ENCODE results near the gene DMRT2. TPM values are rescaled to one million over a fixed set of nuclear protein-coding genes. Genes with fewer than 3 reads are reported as not detected.

DMRT2 gene
- total RNA-seq, 1 donor from 2014 or later = not detected

DNA sequence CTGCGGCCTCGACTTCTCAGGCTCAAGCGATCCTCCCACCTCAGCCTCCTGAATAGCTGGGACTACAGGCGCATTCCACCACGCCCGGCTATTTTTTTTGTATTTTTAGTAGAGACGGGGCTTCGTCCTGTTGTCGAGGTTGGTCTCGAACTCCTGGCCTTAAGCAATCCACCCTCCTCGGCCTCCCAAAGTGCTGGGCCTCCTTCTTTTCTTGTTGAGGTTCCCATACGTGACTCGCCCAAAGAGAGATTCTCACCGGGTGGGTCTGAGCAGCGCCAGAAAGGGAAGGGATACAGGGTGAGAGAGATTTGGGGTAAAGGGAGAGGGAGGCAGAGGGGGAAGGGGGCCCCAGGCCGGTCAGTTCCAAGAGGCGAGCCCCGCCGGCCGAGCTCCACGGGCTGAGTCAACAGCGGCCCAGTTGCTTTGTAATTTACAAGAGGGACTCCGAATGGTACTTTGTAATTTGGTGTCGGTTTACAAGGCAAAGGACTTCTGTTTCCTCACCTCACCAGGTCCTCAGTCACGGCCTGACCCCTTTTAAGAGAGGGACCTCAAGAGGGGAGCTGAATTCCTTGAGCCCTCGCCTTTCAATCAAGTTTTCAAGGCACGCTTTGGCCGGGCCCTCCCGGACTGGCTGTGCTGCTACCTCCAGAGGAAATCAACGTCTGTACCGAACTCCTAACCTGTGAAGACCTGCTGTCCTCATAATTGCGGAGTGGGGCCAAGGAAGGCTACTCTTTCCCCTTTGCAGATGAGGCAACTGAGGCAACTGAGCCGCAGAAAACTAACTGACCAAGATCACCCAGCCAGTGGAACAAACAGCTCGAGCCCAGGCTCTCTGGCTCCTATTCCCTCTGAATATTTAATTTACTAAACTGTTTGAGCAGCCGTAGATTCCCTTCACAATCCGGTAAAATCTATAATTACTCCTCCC is 3.3 kb upstream of the DMRT2 start:
- no peak for DNase-seq (ENCODE audit: extremely low read depth, low read depth, low spot score)

DNA sequence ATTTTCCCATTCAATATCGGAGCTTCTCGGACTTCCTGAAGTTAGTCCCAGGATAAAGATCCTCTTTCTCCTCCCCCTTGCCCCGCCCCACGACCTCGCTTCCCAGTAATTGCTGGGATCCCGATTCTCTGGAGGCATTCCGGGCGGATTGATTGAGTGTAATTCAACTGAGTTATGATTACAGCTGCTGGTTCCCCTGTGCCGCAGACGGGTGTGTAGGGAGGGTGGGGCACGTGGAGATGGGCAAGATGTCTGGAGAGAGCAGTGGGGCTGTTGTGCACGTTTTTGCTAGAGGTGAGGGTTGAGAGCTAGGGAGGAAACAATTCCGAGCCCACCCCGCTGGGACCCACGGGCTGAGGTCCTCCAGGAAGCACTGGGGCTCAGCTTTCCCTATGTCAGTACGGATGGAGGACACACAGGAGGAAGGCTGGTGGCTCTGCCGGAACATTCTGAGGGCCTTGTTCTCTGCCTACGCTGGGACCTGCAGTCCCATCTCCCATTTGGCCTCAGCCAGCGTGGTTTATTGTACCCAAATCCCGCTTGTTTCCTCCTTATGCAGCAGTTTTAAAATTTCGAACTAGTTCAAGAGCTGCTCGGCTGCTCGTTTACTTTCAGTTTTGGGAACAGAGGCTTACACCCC is 2.4 kb upstream of the DMRT2 start:
- no peak for DNase-seq (ENCODE audit: extremely low read depth, low read depth, low spot score)

DNA sequence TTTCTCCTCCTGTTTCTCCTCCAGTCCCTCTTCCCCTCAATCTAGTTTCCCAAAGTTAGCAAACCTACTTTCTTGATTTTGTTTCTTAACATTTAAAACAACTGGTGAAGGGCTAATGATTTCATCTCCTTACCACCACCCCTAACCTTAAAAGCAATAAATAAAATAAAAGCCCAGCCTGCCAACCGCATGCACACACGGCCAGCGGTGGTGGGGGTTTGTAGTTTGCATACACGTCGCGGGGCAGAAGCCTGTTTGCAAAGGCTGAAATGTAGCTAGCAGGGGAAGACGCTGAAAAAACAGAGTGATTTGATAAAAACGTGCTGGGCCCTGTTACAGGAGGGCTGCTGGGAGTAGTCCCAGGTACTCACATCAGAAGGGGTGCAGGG is 1.9 kb upstream of the DMRT2 start:
- no peak for DNase-seq (ENCODE audit: extremely low read depth, low read depth, low spot score)

DNA sequence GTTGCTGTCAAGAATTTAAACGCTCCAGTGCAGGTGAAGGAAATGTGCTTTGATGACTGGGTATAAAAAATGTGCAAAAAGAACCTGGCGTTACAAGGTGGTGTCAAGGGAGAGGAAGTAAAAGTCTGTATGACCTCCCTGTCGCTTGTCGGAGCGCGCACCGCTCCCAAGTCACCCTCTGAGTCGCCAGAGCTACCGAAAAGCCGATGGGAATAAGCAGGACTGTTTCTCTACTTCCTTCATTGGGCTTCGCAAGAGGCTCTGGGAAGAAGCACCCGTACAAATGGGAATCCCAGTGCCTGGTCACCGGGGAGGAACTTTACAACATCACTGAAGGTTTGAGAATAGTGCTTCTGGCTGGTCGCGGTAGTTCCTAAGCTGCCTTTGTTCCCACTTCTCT is 1.3 kb upstream of the DMRT2 start:
- DNase-seq (ENCODE audit: extremely low read depth, low read depth, low spot score) = no peak

DNA sequence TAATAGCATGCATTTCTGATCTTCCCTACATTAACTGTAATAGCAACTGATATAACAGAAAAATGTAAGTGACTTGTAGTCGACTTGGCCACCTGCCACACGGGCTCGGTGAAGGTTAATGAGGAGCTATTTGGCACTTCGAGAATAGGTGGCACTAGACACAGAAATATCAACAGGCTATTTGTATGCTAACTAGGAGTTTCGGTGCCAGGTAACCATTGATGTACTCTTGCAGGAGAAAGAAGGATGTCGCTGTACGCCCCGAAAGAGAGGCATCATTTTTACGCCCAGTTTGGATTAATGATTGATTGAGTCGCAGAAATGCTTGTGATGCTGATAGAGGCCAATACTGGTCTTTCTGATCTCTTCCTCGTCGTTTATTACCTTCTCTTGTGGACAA is 516 bp upstream of the DMRT2 start:
- DNase-seq (ENCODE audit: extremely low read depth, low read depth, low spot score) = no peak

DNA sequence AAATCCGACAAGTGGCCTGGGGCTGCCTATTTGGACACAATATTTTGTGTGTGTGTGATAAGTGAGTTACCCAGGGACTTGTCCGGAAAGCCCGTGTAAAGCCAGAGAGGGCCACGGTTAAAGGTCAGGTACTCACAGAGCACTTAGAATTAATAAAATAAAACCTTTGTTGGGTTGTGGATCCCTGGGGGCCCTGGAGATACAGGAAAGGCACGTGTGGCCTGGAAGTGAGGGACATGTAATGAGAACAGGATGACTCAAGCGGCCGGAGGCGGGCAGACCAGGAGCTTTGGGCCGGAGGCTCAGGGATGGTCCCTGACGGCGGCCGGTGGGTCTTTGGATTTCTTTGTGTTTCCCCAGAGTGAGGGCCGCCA is 1.0 kb downstream of the DMRT2 start:
- DNase-seq (ENCODE audit: extremely low read depth, low read depth, low spot score) = no peak

DNA sequence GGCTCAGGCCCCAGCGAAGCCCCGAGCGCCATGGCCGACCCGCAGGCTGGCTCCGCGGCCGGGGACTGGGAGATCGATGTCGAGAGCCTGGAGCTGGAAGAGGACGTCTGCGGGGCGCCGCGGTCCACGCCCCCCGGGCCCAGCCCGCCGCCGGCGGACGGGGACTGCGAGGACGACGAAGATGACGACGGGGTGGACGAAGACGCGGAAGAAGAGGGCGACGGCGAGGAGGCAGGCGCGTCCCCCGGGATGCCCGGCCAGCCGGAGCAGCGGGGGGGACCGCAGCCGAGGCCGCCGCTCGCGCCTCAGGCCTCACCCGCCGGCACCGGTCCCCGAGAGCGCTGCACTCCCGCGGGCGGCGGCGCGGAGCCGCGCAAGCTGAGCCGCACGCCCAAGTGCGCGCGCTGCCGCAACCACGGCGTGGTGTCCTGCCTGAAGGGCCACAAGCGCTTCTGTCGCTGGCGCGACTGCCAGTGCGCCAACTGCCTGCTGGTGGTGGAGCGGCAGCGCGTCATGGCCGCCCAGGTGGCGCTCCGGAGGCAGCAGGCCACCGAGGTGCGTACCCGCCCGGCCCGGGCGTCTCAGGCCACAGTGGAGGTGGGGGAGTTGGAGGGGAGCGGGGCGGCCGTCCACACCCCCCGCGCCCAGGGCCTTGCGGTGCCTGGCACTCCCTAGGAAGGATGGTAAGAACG is 1.6 kb downstream of the DMRT2 start:
- no peak for DNase-seq (ENCODE audit: extremely low read depth, low read depth, low spot score)

DNA sequence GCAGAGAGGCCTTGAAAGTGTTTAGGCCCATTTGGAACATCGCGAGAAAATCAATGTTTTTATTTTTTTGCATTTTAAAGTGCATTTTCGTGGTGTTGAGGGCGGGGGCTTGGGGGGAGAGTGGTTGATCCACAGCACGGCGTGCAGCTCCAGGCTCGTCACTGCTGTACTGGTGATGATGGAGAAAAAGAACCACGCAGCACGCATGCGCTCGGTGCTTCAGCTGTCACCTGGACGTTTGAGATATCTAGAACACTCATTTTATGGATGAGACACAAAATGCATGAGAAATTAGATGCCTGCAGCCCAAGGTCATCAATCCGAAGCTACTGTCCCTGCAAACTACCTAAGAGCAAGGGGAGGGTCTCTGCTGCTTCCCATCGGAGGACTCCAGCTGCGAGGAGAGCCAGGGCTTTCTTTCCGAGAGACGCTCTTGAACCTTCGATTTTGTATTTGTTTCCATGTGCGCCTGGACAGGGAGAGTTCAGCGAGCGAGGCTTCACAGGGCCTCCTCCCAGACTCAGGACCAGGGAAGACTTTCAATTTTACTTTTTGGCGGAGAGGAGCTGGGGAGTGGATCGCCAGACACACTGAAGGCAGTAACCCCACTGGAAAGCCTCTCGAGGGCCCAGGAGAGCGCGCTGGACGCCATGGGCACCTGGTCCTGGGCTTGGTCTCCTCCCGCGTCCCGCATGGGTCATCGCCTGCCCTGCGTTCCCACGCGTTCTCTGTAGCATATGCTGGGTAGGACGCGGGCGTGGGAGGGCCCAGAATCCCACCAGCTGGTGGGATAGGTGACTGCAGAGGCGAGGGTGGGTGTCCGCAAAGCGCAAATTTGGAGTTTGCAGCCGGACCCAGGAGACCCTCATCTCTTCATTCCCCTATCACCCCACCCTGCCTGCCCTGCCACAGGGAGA is 2.5 kb downstream of the DMRT2 start:
- no peak for DNase-seq (ENCODE audit: extremely low read depth, low read depth, low spot score)

DNA sequence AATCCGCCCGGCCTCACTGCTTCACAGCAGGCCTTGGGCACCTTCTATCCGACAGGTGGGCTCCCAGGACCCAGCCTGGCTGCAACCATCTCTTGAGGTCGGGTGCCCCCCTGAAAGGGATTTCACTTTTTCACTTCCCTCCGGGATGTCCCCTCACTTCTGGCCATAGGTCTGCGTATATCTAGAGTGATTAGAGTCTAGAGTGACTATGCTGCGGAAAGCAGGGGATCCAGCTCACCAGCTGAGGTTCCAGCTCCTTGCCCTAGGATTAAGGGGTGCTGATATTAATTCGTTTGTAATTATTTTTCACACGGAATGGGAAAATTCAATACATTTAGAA is 3.1 kb downstream of the DMRT2 start:
- DNase-seq (ENCODE audit: extremely low read depth, low read depth, low spot score) = no peak

DNA sequence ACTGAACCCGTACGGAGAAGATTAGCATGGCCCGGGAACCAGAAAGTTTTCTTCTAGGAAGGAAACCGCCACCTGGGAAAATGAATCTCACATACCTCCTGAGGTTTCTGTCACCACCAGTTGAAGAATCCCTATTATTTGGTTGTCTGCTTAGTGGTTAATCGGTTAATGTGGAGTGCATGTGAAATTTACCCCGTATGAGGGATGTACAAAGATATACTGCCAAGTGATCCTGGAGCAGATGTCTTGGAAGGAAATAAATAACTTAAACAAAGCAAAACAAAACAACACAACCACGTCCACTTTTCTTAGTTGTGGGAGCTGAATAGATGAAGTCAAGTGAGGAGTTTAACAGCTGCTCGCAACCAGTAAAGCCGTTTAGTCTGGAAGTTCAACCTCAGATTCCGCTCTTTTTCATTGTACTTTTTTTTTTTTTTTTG is 3.8 kb downstream of the DMRT2 start:
- no peak for DNase-seq (ENCODE audit: extremely low read depth, low read depth, low spot score)

DNA sequence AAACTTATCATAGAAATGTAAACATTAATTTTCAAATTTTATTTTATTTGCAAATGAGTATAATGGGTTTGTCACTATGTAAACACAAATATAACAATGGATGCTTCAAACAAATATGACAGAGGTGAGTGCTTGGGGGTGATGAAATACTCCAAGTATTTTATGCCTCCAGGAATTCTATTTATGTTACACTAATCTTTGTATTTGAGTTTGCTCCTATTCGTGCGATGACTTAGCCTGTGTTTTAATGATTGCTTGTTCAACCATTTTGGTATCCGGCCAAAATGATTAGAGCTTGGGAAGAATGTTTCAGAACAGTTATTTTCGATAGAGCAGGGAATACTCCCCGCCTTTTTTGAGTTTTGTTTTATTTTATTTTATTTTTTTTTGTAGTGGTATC is 5.0 kb downstream of the DMRT2 start:
- no peak for DNase-seq (ENCODE audit: extremely low read depth, low read depth, low spot score)

DNA sequence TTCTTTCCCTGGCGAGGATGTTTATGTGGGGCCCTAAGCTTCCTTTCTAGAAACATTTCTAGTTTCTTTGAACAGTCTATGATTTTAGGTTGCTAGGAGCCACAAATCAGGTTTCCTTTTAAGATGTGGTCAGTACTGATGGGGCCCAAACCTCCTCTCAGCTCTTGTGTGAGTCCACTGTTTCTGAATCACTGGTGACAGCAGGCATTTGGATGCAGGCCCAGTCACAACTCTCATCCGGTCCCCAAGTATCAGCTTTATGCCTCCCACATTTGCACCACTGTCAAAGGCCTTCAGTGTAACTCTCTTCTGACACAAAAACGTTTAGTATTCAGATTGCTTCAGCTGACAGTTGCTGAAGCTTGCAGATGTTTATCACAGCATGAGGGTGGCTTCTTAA is 7.8 kb downstream of the DMRT2 start:
- DNase-seq (ENCODE audit: extremely low read depth, low read depth, low spot score) = no peak

DNA sequence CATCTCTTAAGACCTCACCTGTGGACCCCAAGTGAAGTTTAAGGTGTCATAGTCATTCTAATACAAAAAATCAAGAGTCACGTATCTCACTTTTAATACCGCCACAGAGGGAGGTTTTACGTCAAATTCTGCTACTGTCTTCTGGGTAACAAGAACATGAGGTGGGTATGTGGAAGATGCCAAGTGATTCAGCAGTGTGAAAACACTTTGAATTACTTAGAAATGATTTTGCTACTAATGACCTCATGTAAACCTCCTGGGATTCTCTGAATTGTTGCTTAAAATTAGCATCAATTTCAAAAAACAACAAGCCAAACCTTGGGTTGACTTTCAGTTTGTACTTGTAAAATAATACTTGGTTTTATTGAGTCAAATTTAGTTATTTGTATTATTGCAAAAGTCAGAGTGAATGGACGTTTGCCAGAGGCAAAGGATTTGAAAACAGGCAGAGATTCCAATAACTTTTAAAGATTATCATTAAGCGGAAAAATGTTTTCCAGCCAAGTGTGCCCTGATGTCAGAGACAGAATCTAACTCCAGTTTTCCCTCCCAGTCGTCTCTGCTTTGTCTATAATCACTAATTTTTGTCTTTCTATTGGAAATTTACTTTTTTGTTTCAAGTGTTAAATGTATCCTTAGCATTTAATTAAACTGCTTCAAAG is 8.8 kb downstream of the DMRT2 start:
- DNase-seq (ENCODE audit: extremely low read depth, low read depth, low spot score) = no peak

DNA sequence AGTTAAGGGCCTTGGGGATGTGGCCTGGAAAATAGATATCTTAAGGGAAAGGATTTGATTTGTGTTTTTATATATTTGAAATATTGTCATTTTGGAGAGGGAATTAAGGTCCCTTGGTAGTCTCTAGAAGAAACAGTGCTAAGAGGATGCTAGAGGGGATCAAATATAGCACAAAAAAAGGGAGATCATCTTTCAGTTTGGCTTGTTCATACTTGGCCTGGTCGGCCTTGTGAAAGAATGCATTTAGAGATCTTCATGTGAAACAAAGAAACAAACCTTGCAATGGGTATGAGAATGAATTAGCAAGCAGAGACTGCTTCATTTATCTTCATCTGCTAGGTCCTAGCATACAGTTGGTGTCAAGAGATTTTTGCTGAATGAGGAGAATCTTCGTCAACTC is 15.0 kb downstream of the DMRT2 start:
- no peak for DNase-seq (ENCODE audit: extremely low read depth, low read depth, low spot score)

DNA sequence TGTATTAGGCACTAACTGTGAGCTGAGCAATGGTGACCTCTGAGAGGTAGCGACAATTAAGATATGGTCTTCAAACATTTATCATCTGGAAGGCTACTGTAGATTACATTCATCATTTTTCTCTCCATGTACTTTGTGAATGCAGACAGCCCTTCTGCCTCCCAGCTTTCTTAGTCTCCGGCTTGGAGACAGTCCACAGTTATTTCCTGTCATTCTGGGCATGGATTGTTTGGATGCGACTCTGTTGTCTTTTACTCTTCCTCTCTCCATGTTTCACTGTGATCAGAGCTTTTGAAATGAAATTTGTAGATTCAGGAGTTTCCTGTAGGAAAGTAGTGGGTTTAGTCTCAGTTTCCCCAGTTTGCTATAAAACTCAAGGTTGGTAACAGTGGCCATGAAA is 20.5 kb downstream of the DMRT2 start:
- DNase-seq (ENCODE audit: extremely low read depth, low read depth, low spot score) = no peak

DNA sequence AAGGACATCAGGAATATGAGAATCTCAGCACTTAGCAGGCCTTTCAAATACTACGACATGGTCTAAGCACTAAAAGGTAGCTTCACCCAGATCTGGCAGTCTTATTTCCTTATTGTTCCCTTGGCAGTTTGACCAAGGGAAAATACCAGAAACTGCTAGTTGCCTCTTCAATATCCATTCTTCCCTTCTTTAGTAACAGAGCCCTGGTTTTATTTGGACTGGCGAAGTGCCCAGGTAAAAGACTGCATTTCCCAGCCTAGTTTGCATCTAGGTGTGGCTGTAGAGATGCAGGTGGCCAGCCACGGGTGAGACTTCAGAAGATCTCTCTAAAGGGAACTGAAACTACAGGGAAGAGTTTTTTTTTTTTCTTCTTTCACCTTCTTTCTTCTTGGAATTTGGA is 21.6 kb downstream of the DMRT2 start:
- DNase-seq (ENCODE audit: extremely low read depth, low read depth, low spot score) = no peak

DNA sequence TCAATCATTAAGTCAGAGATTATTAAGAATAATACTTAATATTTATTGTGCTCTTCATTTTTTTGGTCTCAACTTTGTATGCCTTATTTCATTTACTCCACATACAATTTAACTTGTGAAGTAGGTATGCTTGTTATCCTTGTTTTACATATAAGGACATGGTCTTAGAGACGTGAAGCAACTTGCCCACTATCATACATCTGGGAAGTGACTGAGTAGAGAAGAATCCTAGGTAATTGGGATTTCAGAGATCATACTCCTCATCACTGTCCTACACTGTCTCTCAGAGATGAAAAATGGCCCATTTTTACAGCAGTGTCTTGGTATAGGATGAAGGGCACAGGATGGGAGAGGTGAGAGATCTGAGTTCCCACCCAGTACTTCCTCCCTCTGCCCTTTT is 23.3 kb downstream of the DMRT2 start:
- DNase-seq (ENCODE audit: extremely low read depth, low read depth, low spot score) = no peak

DNA sequence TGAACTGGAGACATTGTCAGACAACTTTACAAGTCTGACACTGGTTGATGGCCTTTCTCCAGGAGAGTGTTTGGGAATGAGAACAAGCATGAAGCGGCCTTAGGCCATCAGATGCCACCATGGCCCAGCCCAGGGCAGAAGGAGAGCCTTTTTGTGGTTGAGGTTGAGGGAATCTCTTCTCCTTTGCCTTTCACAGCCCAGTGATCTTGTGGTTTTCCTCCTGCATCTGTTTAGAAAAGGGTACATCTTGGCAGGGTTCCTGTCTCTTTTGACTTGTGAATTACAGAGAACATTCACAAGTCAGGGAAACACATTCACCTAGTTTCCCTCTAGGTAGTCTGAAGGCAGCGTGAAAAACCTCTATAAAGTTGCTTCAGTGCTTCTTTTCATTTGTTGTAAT is 27.5 kb downstream of the DMRT2 start:
- no peak for DNase-seq (ENCODE audit: extremely low read depth, low read depth, low spot score)

DNA sequence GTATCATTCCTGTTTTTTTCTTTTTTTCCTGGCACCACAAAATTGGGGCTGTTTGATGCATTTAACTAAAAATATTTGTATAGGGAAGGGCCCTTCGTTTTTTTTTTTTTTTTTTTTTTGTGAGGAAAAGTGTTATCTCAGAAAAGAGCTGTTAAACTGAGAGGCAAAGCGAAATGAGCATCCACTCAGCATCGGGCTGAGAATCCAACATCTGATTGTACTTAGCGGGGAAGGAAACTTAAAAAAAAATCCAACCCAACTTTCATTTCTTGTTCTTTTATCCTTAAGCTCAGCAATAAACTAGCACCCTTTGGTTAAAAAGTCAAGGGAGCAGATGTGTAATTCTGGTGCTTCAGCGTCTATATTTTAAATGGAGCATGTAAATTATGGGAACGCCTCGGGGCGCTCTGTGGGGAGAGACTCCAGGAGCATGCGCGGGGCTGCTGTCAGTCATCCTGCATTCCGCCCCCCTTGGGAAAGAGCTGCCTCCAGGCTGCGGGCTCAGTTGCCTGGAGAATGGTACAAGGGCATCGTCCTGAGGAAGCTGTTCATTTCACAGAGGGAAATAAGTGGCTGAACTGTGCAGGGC is 33.3 kb downstream of the DMRT2 start:
- DNase-seq (ENCODE audit: extremely low read depth, low read depth, low spot score) = no peak

DNA sequence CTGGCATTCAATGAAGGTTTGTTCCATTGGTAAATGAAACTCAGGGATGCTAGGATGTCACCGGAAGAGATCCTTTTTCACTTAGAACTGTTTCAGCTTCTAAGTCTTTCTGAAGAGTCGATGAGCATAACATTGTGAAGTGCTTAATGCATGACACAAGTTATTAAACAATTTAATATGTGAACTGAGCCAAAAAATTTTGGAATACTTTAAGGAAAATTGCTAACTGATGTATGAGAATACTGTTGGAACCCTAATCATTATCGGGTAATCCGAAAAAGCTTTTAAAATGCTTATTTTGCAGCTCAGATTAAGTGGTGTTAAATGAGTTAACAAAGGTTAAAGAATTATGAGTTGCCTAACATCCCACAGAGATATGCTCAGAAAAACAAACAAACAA is 34.9 kb downstream of the DMRT2 start:
- DNase-seq (ENCODE audit: extremely low read depth, low read depth, low spot score) = no peak
